Activated CD4-positive, alpha-beta T cell treated with anti-CD3 and anti-CD28 coated beads for 24 hours (primary cell): Measurements from ENCODE around the gene ERGIC1.
"Not testable (repeated sequence)": the region's sequence is repeated elsewhere in the genome, so short reads cannot be mapped to it uniquely, and the experiment has no call there.

Experiments
- DNase-seq, 2 donors: peaks; one replicate each; pipeline ENCODE4 v3.0.0-alpha.2; 2020; ENCODE audit warnings: low read depth in 2 of 2

ERGIC1 gene

GRCh38 chr5:172864171-172864570 is 30.1 kb downstream of the ERGIC1 start:
- not testable (repeated sequence) for DNase-seq

- no peak for DNase-seq
Measured at GRCh38 chr5:172864747-172865146, 30.7 kb downstream of the ERGIC1 start.

- no peak for DNase-seq
Measured at GRCh38 chr5:172866378-172866777, 32.3 kb downstream of the ERGIC1 start.

GRCh38 chr5:172866802-172867748 is 33.0 kb downstream of the ERGIC1 start:
- DNase-seq: no peak

- no peak for DNase-seq
Measured at GRCh38 chr5:172867761-172868435, 33.8 kb downstream of the ERGIC1 start.

GRCh38 chr5:172868436-172868923 is 34.4 kb downstream of the ERGIC1 start:
- DNase-seq: no peak

- no peak for DNase-seq
Measured at GRCh38 chr5:172868924-172869591, 35.0 kb downstream of the ERGIC1 start.

GRCh38 chr5:172869691-172870090 is 35.6 kb downstream of the ERGIC1 start:
- no peak for DNase-seq

GRCh38 chr5:172870291-172870714 is 36.3 kb downstream of the ERGIC1 start:
- no peak for DNase-seq

GRCh38 chr5:172870715-172871461 is 36.8 kb downstream of the ERGIC1 start:
- no peak for DNase-seq

- no peak for DNase-seq
Measured at GRCh38 chr5:172871536-172871935, 37.5 kb downstream of the ERGIC1 start.

- no peak for DNase-seq
Measured at GRCh38 chr5:172871982-172872381, 37.9 kb downstream of the ERGIC1 start.

- no peak for DNase-seq
Measured at GRCh38 chr5:172872997-172873491, 39.0 kb downstream of the ERGIC1 start.

GRCh38 chr5:172873513-172873912 is 39.5 kb downstream of the ERGIC1 start:
- DNase-seq: no peak

GRCh38 chr5:172874647-172875504 is 40.8 kb downstream of the ERGIC1 start:
- DNase-seq: no peak

GRCh38 chr5:172875505-172876279 is 41.6 kb downstream of the ERGIC1 start:
- DNase-seq: no peak

GRCh38 chr5:172876578-172876977 is 42.5 kb downstream of the ERGIC1 start:
- DNase-seq: no peak

- DNase-seq: no peak
Measured at GRCh38 chr5:172877466-172878260, 43.6 kb downstream of the ERGIC1 start.

GRCh38 chr5:172878585-172878932 is 44.5 kb downstream of the ERGIC1 start:
- DNase-seq: no peak
